Endodermal cell (in vitro differentiated cells): ENCODE data around the gene CENPW. TPM values are rescaled to one million over a fixed set of nuclear protein-coding genes. Genes with fewer than 3 reads are reported as not detected.

ENCODE experiments used
- DNase-seq: peaks from one replicate; pipeline ENCODE4 v3.0.0-alpha.2; 2017
- H3K27ac ChIP-seq: 2 replicates; pipeline ENCODE4 v1.5.1; 2013; ENCODE audit warnings: mild to moderate bottlenecking, low read depth, low read length, moderate library complexity
- H3K27me3 ChIP-seq: 2 replicates; pipeline ENCODE4 v1.6.1; 2013; ENCODE audit warnings: mild to moderate bottlenecking, low read length, moderate library complexity; ENCODE audit not compliant: insufficient read depth, control insufficient read depth, poor library complexity, severe bottlenecking
- H3K36me3 ChIP-seq: 2 replicates; pipeline ENCODE4 v1.7.0; 2013; ENCODE audit warnings: mild to moderate bottlenecking, low read length, moderate library complexity; ENCODE audit not compliant: control insufficient read depth, insufficient read depth
- H3K4me1 ChIP-seq: one replicate; pipeline ENCODE4 v1.7.0; 2013; ENCODE audit warnings: low read length; ENCODE audit not compliant: control insufficient read depth, insufficient read depth
- H3K4me3 ChIP-seq: 2 replicates; pipeline ENCODE4 v1.5.1; 2013; ENCODE audit warnings: mild to moderate bottlenecking, low read length, moderate library complexity
- H3K9ac ChIP-seq: 2 replicates; pipeline ENCODE4 v1.6.1; 2013; ENCODE audit warnings: mild to moderate bottlenecking, low read length, moderate library complexity; ENCODE audit not compliant: poor library complexity, severe bottlenecking; ENCODE audit errors: extremely low read depth
- H3K9me3 ChIP-seq: 2 replicates; pipeline ENCODE4 v1.6.1; 2013; ENCODE audit warnings: mild to moderate bottlenecking, low read length, moderate library complexity; ENCODE audit not compliant: control insufficient read depth
- H3K27ac Mint-ChIP-seq: 2 replicates; pipeline ENCODE4 v1.8.0; 2020; ENCODE audit warnings: mixed read lengths
- H3K27me3 Mint-ChIP-seq: 2 replicates; pipeline ENCODE4 v1.8.0; 2021; ENCODE audit warnings: mild to moderate bottlenecking, mixed read lengths; ENCODE audit not compliant: insufficient read depth
- H3K36me3 Mint-ChIP-seq: 2 replicates; pipeline ENCODE4 v1.8.0; 2020; ENCODE audit warnings: low read depth, mixed read lengths
- H3K4me1 Mint-ChIP-seq: 2 replicates; pipeline ENCODE4 v1.8.0; 2020; ENCODE audit warnings: mixed read lengths
- H3K4me3 Mint-ChIP-seq: 2 replicates; pipeline ENCODE4 v1.8.0; 2020; ENCODE audit warnings: mild to moderate bottlenecking, moderate library complexity, mixed read lengths
- H3K9me3 Mint-ChIP-seq: 2 replicates; pipeline ENCODE4 v1.8.0; 2020; ENCODE audit warnings: mild to moderate bottlenecking, mixed read lengths
- CTCF ChIP-seq: fragments of 200-600 bp; sonication (generic); conservative IDR thresholded peaks from 2 replicates; pipeline ENCODE4 v1.5.0; 2021; ENCODE audit warnings: antibody characterized with exemption, mild to moderate bottlenecking
- WGBS, 2 experiments: methylation state at CpG; one replicate each; pipeline versions ENCODE4 v1.1.5 to v1.1.7; 2013; ENCODE audit warnings: missing lambda C conversion rate in 2 of 2, mixed read lengths in 1 of 2; ENCODE audit not compliant: insufficient coverage in 1 of 2, insufficient read length in 1 of 2; 5-methylcytosine and 5-hydroxymethylcytosine counted together
- total RNA-seq, 2 donors: library from RNA; stranded (reverse); fragmentation: NEBNext Ultra II Directional in 1 of 2; extraction: Animal tissue kit (Norgen Biotek cat#: 25700) in 1 of 2; gene quantifications; 2 replicates in 1 of 2; 3 replicates in 1 of 2; pipeline ENCODE4 v1.2.1, GENCODE V29; 2021

Gene CENPW
- total RNA-seq, 2 donors from 2014 or later = 42.2 to 57.4 TPM

- Mint-ChIP-seq H3K36me3 (no peaks in the 10 kb centered on the region), H3K9me3 (no peaks in the 10 kb centered on the region), H3K4me1 (peaks cover 18% of the 10 kb centered on the region), H3K27ac (no peak overlapping the region), H3K4me3 (no peak overlapping the region), H3K27me3 (no peaks in the 10 kb centered on the region)
- no peak overlapping the region for H3K27ac ChIP-seq
- 96% methylated on average over 3 of the region's 3 CpGs for WGBS, 2 experiments
- no peak for DNase-seq
- no peaks in the 10 kb centered on the region for H3K9me3 ChIP-seq
- TF ChIP-seq CTCF = no peak
- no peaks in the 10 kb centered on the region for H3K4me1 ChIP-seq
- H3K36me3 ChIP-seq = no peaks in the 10 kb centered on the region
- no peak overlapping the region for H3K9ac ChIP-seq
- no peaks in the 10 kb centered on the region for H3K27me3 ChIP-seq
- H3K4me3 ChIP-seq = no peak overlapping the region
Observed at GRCh38 chr6:126337323-126337722, 2.6 kb upstream of the CENPW start.

GRCh38 chr6:126341126-126341525 lies 1.2 kb downstream of the CENPW start:
- H3K4me3 Mint-ChIP-seq = no peak overlapping the region
- Histone ChIP-seq H3K27ac (no peak overlapping the region), H3K36me3 (no peaks in the 10 kb centered on the region), H3K27me3 (no peaks in the 10 kb centered on the region), H3K9me3 (no peaks in the 10 kb centered on the region), H3K4me3 (peak overlapping the region; percentile 100), H3K9ac (no peak overlapping the region), H3K4me1 (no peaks in the 10 kb centered on the region)
- H3K36me3 Mint-ChIP-seq = no peaks in the 10 kb centered on the region
- H3K27ac Mint-ChIP-seq = no peak overlapping the region
- no peak for DNase-seq
- no peaks in the 10 kb centered on the region for H3K27me3 Mint-ChIP-seq
- H3K9me3 Mint-ChIP-seq = no peaks in the 10 kb centered on the region
- peaks cover 18% of the 10 kb centered on the region for H3K4me1 Mint-ChIP-seq
- no peak for TF ChIP-seq CTCF
- WGBS, 2 experiments = 84% methylated on average over 3 of the region's 3 CpGs

- Mint-ChIP-seq H3K4me1 (peaks cover 18% of the 10 kb centered on the region), H3K27ac (no peak overlapping the region), H3K36me3 (no peaks in the 10 kb centered on the region), H3K9me3 (no peaks in the 10 kb centered on the region), H3K4me3 (no peak overlapping the region), H3K27me3 (no peaks in the 10 kb centered on the region)
- no peak for DNase-seq
- Histone ChIP-seq H3K9me3 (no peaks in the 10 kb centered on the region), H3K36me3 (peaks cover 4% of the 10 kb centered on the region), H3K27me3 (no peaks in the 10 kb centered on the region), H3K27ac (no peak overlapping the region), H3K9ac (no peak overlapping the region), H3K4me1 (no peaks in the 10 kb centered on the region), H3K4me3 (no peak overlapping the region)
- no peak for TF ChIP-seq CTCF
Observed at GRCh38 chr6:126344181-126344580, 4.3 kb downstream of the CENPW start.
